ENCODE measurements around the gene PRIMPOL.

Gene PRIMPOL

GRCh38 chr4:184695178-184695896 is 45.8 kb downstream of the PRIMPOL start:
- peaks cover 72% of the 10 kb centered on the region for H3K36me3 ChIP-seq (ENCODE audit: insufficient read depth, low read length)
- H3K4me1 ChIP-seq (ENCODE audit: insufficient read depth, low read length) = no peaks in the 10 kb centered on the region
- ATAC-seq (ENCODE audit: insufficient read depth, low read depth) = no peak

GRCh38 chr4:184697956-184698355 is 48.4 kb downstream of the PRIMPOL start:
- Histone ChIP-seq H3K27me3 (ENCODE audit: insufficient read depth, low read length, poor library complexity) (no peaks in the 10 kb centered on the region), H3K9me3 (ENCODE audit: insufficient read depth, low read length, severe bottlenecking) (no peaks in the 10 kb centered on the region), H4K20me1 (ENCODE audit: insufficient read depth, low read length) (peaks cover 1% of the 10 kb centered on the region; the same call in 1 of the 2 replicates), H3K9ac (ENCODE audit: low read depth, low read length) (no peak overlapping the region), H2AFZ (ENCODE audit: low read depth, low read length) (no peak overlapping the region), H3K4me1 (ENCODE audit: insufficient read depth, low read length) (no peaks in the 10 kb centered on the region), H3K36me3 (ENCODE audit: insufficient read depth, low read length) (peaks cover 87% of the 10 kb centered on the region), H3K79me2 (ENCODE audit: insufficient read depth, low read length) (no peaks in the 10 kb centered on the region), H3K4me3 (ENCODE audit: low read depth in 1 of 2, low read length in 2 of 2) (no peak overlapping the region), H3K4me2 (ENCODE audit: insufficient read depth, low read length) (no peak overlapping the region), H3K27ac (ENCODE audit: low read length) (no peak overlapping the region)
- DNase-seq (no peak), ATAC-seq (ENCODE audit: insufficient read depth, low read depth) (no peak)
- no peak for TF ChIP-seq CTCF (IDR thresholded peaks at IDR 0.05; ENCODE audit: borderline replicate concordance, extremely low read depth, low read length, poor library complexity, severe bottlenecking)
- no peak for TF ChIP-seq EZH2 (IDR thresholded peaks at IDR 0.05; ENCODE audit: borderline replicate concordance, low read depth, low read length, severe bottlenecking)

More at GRCh38 chr4:184695178-184695896, 45.8 kb downstream of the PRIMPOL start:
- Histone ChIP-seq H3K9me3 (ENCODE audit: insufficient read depth, low read length, severe bottlenecking) (no peaks in the 10 kb centered on the region), H2AFZ (ENCODE audit: low read depth, low read length) (no peak overlapping the region), H3K4me3 (ENCODE audit: low read depth in 1 of 2, low read length in 2 of 2) (no peak overlapping the region), H3K4me2 (ENCODE audit: insufficient read depth, low read length) (no peak overlapping the region), H3K27me3 (ENCODE audit: insufficient read depth, low read length, poor library complexity) (no peaks in the 10 kb centered on the region), H3K27ac (ENCODE audit: low read length) (no peak overlapping the region), H4K20me1 (ENCODE audit: insufficient read depth, low read length) (no peaks in the 10 kb centered on the region; the same call in 1 of the 2 replicates), H3K79me2 (ENCODE audit: insufficient read depth, low read length) (no peaks in the 10 kb centered on the region), H3K9ac (ENCODE audit: low read depth, low read length) (no peak overlapping the region)
- TF ChIP-seq CTCF (IDR thresholded peaks at IDR 0.05; ENCODE audit: borderline replicate concordance, extremely low read depth, low read length, poor library complexity, severe bottlenecking) (no peak), EZH2 (IDR thresholded peaks at IDR 0.05; ENCODE audit: borderline replicate concordance, low read depth, low read length, severe bottlenecking) (no peak)
- DNase-seq = no peak

GRCh38 chr4:184699941-184700340 is 50.4 kb downstream of the PRIMPOL start:
- no peak overlapping the region for H2AFZ ChIP-seq (ENCODE audit: low read depth, low read length)
- no peak for DNase-seq
- H3K79me2 ChIP-seq (ENCODE audit: insufficient read depth, low read length) = peaks cover 7% of the 10 kb centered on the region; the same call in 1 of the 2 replicates
- H3K4me3 ChIP-seq (ENCODE audit: low read depth in 1 of 2, low read length in 2 of 2) = no peak overlapping the region
- no peaks in the 10 kb centered on the region for H3K27me3 ChIP-seq (ENCODE audit: insufficient read depth, low read length, poor library complexity)
- TF ChIP-seq CTCF (IDR thresholded peaks at IDR 0.05; ENCODE audit: borderline replicate concordance, extremely low read depth, low read length, poor library complexity, severe bottlenecking) (no peak), EZH2 (IDR thresholded peaks at IDR 0.05; ENCODE audit: borderline replicate concordance, low read depth, low read length, severe bottlenecking) (no peak)
- H3K4me1 ChIP-seq (ENCODE audit: insufficient read depth, low read length) = no peaks in the 10 kb centered on the region
- H3K9ac ChIP-seq (ENCODE audit: low read depth, low read length) = no peak overlapping the region
- no peaks in the 10 kb centered on the region for H3K9me3 ChIP-seq (ENCODE audit: insufficient read depth, low read length, severe bottlenecking)
- H3K4me2 ChIP-seq (ENCODE audit: insufficient read depth, low read length) = no peak overlapping the region
- no peak for ATAC-seq (ENCODE audit: insufficient read depth, low read depth)
- H3K27ac ChIP-seq (ENCODE audit: low read length) = no peak overlapping the region
- H3K36me3 ChIP-seq (ENCODE audit: insufficient read depth, low read length) = peaks cover 87% of the 10 kb centered on the region
- peaks cover 11% of the 10 kb centered on the region; the same call in 1 of the 2 replicates for H4K20me1 ChIP-seq (ENCODE audit: insufficient read depth, low read length)
